Measurements from ENCODE around the gene SYTL3. TPM values are rescaled to one million over a fixed set of nuclear protein-coding genes. Genes with fewer than 3 reads are reported as not detected.
A peak's percentile ranks its signal among the peaks of the same experiment; 100 is the strongest.

SYTL3 gene
- total and polyA plus RNA-seq, 2 donors (not counting 1 experiment from before 2014, with no cell fraction given) = 1.1 to 5.4 TPM

- intact Hi-C loops (cut with micrococcal nuclease) = loop anchor here (5.0 kb wide), 1 partner anchor 32 kb away; no protein-coding TSS in a partner anchor
- Mint-ChIP-seq H3K9me3 (ENCODE audit: insufficient read depth) (no peaks in the 10 kb centered on the region), H3K27me3 (no peaks in the 10 kb centered on the region), H3K4me3 (no peak overlapping the region), H3K4me1 (peaks cover 14% of the 10 kb centered on the region), H3K27ac (no peak overlapping the region)
- CTCF ChIA-PET = interaction anchor here (1.4 to 2.1 kb wide), 3 partner anchors 34 to 198 kb away, joined by 4 to 9 read pairs (median 6); no protein-coding TSS in a partner anchor
- 99% methylated on average over 14 of the region's 17 CpGs for WGBS (ENCODE audit: insufficient coverage)
- ATAC-seq (ENCODE audit: low read depth) (no peak), DNase-seq (no peak)
- Histone ChIP-seq H3K9ac (ENCODE audit: low read length) (no peak overlapping the region), H3K36me3 (replicated peaks in 1 of 2; ENCODE audit: control extremely low read depth in 1 of 2, control insufficient read depth in 1 of 2, extremely low read depth in 1 of 2, insufficient read depth in 2 of 2, low read length in 1 of 2) (peaks cover 24 to 97% of the 10 kb centered on the region in 2 experiments), H4K20me1 (ENCODE audit: control insufficient read depth, insufficient read depth, low read length, poor library complexity, severe bottlenecking) (peaks cover 98% of the 10 kb centered on the region), H3K27me3 (replicated peaks in 1 of 4; ENCODE audit: control extremely low read depth in 1 of 4, control insufficient read depth in 3 of 4, insufficient read depth in 4 of 4, low read length in 3 of 4) (no peaks in the 10 kb centered on the region), H3K9me3 (ENCODE audit: control extremely low read depth in 1 of 3, control insufficient read depth in 2 of 3, insufficient read depth in 1 of 3, low read length in 2 of 3) (no peaks in the 10 kb centered on the region), H3K4me2 (replicated peaks; ENCODE audit: low read depth, low read length, poor library complexity, severe bottlenecking) (no peak overlapping the region), H3K4me3 (ENCODE audit: control extremely low read depth in 1 of 5, extremely low read depth in 1 of 5, insufficient read depth in 1 of 5, low read depth in 2 of 5, low read length in 4 of 5) (no peak overlapping the region), H2AFZ (ENCODE audit: insufficient read depth, low read depth, low read length, poor library complexity, severe bottlenecking) (no peak overlapping the region), H3K27ac (ENCODE audit: low read length in 2 of 2) (no peak overlapping the region), H3K4me1 (ENCODE audit: control insufficient read depth in 2 of 2, insufficient read depth in 2 of 2, low read length in 2 of 2) (no peaks in the 10 kb centered on the region), H3K79me2 (ENCODE audit: control insufficient read depth, insufficient read depth, low read length) (peaks cover 64% of the 10 kb centered on the region)
- no peak for TF ChIP-seq CTCF (IDR thresholded peaks at IDR 0.05)
- POLR2A ChIA-PET = interaction anchor here (1.6 kb wide), 1 partner anchor 59 kb away, joined by 7 read pairs; no protein-coding TSS in a partner anchor
Measured at GRCh38 chr6:158774717-158775449, 125.0 kb downstream of the SYTL3 start.

- Mint-ChIP-seq H3K27me3 (no peaks in the 10 kb centered on the region), H3K4me3 (no peak overlapping the region), H3K9me3 (ENCODE audit: insufficient read depth) (no peaks in the 10 kb centered on the region), H3K4me1 (peaks cover 14% of the 10 kb centered on the region), H3K27ac (peak overlapping the region; percentile 21)
- DNase-seq (no peak), ATAC-seq (ENCODE audit: low read depth) (no peak)
- Histone ChIP-seq H3K27ac (ENCODE audit: low read length in 2 of 2) (no peak overlapping the region), H3K4me1 (ENCODE audit: control insufficient read depth in 2 of 2, insufficient read depth in 2 of 2, low read length in 2 of 2) (no peaks in the 10 kb centered on the region), H3K9ac (ENCODE audit: low read length) (no peak overlapping the region), H3K36me3 (replicated peaks in 1 of 2; ENCODE audit: control extremely low read depth in 1 of 2, control insufficient read depth in 1 of 2, extremely low read depth in 1 of 2, insufficient read depth in 2 of 2, low read length in 1 of 2) (peaks cover 14 to 97% of the 10 kb centered on the region in 2 experiments), H2AFZ (ENCODE audit: insufficient read depth, low read depth, low read length, poor library complexity, severe bottlenecking) (no peak overlapping the region), H3K79me2 (ENCODE audit: control insufficient read depth, insufficient read depth, low read length) (peaks cover 72% of the 10 kb centered on the region), H3K4me3 (ENCODE audit: control extremely low read depth in 1 of 5, extremely low read depth in 1 of 5, insufficient read depth in 1 of 5, low read depth in 2 of 5, low read length in 4 of 5) (no peak overlapping the region), H3K27me3 (replicated peaks in 1 of 4; ENCODE audit: control extremely low read depth in 1 of 4, control insufficient read depth in 3 of 4, insufficient read depth in 4 of 4, low read length in 3 of 4) (no peaks in the 10 kb centered on the region), H4K20me1 (ENCODE audit: control insufficient read depth, insufficient read depth, low read length, poor library complexity, severe bottlenecking) (peaks cover 98% of the 10 kb centered on the region), H3K9me3 (ENCODE audit: control extremely low read depth in 1 of 3, control insufficient read depth in 2 of 3, insufficient read depth in 1 of 3, low read length in 2 of 3) (no peaks in the 10 kb centered on the region), H3K4me2 (replicated peaks; ENCODE audit: low read depth, low read length, poor library complexity, severe bottlenecking) (no peak overlapping the region)
- CTCF ChIA-PET = interaction anchor here (1.5 to 2.1 kb wide), 2 partner anchors 33 to 197 kb away, joined by 4 to 9 read pairs; no protein-coding TSS in a partner anchor
- no peak for TF ChIP-seq EZH2 (IDR thresholded peaks at IDR 0.05; ENCODE audit: borderline replicate concordance, insufficient read depth, low read depth, low read length, poor library complexity, severe bottlenecking)
- TF ChIP-seq CTCF (IDR thresholded peaks at IDR 0.05) = no peak
- POLR2A ChIA-PET = no interaction called here
- intact Hi-C loops (cut with micrococcal nuclease) = no loop called here
- 96% methylated on average over 5 of the region's 5 CpGs for WGBS (ENCODE audit: insufficient coverage)
Measured at GRCh38 chr6:158775832-158776231, 126.0 kb downstream of the SYTL3 start.

Measured in B cell (primary cell).